Ishikawa (cell line): ENCODE results near the gene OR10J1.

Experiments used
- EGR1 ChIP-seq: IDR thresholded peaks from 2 replicates; pipeline ENCODE4 v1.6.1; 2012
- EP300 ChIP-seq: IDR thresholded peaks from 2 replicates; pipeline ENCODE4 v1.6.1; 2012; ENCODE audit warnings: borderline replicate concordance
- FOXM1 ChIP-seq: IDR thresholded peaks from 2 replicates; pipeline ENCODE4 v1.6.1; 2012; ENCODE audit warnings: low read depth, borderline replicate concordance
- MAX ChIP-seq: IDR thresholded peaks from 2 replicates; pipeline ENCODE4 v1.6.1; 2012
- REST ChIP-seq: IDR thresholded peaks from 2 replicates; pipeline ENCODE4 v1.6.1; 2012; ENCODE audit warnings: low read depth, mild to moderate bottlenecking
- TAF1 ChIP-seq: IDR thresholded peaks from 2 replicates; pipeline ENCODE4 v1.6.1; 2012; ENCODE audit warnings: low read depth, mild to moderate bottlenecking
- TCF12 ChIP-seq: IDR thresholded peaks from 2 replicates; pipeline ENCODE4 v1.6.1; 2012; ENCODE audit warnings: low read depth
- TEAD4 ChIP-seq: IDR thresholded peaks from 2 replicates; pipeline ENCODE4 v1.6.1; 2012
- YY1 ChIP-seq: IDR thresholded peaks from 2 replicates; pipeline ENCODE4 v1.6.1; 2012; ENCODE audit warnings: low read depth
- ZBTB7A ChIP-seq: IDR thresholded peaks from 2 replicates; pipeline ENCODE4 v1.6.1; 2012; ENCODE audit warnings: low read depth
- TF ChIP-seq, protein P1 (sequence below): IDR thresholded peaks from 2 replicates; pipeline ENCODE4 v1.6.1; 2012

The OR10J1 gene

DNA sequence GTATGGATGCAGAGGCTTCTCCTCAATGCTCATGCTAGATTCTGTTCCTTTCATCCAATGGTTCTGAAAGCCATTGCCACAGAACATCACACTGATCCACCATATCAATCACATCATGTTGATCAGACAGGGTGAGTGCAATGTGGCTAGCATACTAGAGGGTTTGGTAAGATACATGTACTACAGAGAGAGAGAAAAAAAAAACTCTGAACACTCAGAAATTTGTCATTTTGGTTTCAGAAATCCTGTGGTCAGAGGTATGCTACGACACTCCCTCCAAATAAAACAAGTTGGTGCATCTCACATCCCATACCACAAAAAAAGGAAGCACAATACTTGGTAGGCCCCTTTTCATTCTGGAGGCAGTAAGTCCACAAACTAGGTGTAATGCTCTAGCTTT, 35.4 kb downstream of the OR10J1 start:
- TF ChIP-seq FOXM1 (no peak), MAX (no peak), TCF12 (no peak)

DNA sequence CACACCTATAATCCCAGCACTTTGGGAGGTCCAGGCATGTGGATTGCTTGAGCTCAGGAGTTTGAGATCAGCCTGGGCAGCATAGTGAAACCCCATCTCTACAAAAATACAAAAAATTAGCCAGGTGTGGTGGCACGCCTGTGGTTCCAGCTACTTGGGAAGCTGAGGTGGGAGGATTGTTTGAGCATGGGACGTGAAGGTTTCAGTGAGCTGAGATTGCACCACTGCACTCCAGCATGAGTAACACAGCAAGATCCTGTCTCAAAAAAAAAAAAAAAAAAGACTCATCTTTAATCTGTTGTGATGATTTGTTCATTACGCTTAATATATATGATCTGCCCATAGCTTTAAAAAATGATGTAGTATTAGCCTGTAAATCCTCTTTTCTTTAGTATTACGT, 44.0 kb downstream of the OR10J1 start:
- TF ChIP-seq ZBTB7A (no peak), YY1 (no peak), REST (no peak), TAF1 (no peak), MAX (no peak), EGR1 (no peak), TEAD4 (no peak), EP300 (no peak)
- TF ChIP-seq, protein P1, sequence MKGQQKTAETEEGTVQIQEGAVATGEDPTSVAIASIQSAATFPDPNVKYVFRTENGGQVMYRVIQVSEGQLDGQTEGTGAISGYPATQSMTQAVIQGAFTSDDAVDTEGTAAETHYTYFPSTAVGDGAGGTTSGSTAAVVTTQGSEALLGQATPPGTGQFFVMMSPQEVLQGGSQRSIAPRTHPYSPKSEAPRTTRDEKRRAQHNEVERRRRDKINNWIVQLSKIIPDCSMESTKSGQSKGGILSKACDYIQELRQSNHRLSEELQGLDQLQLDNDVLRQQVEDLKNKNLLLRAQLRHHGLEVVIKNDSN = no peak
